ENCODE data around the gene ARF6. TPM values are rescaled to one million over a fixed set of nuclear protein-coding genes. Genes with fewer than 3 reads are reported as not detected.
"Not testable (repeated sequence)": the region's sequence is repeated elsewhere in the genome, so short reads cannot be mapped to it uniquely, and the experiment has no call there.

Gene ARF6
- total RNA-seq, 2 donors from 2014 or later = 218 to 219 TPM

DNA sequence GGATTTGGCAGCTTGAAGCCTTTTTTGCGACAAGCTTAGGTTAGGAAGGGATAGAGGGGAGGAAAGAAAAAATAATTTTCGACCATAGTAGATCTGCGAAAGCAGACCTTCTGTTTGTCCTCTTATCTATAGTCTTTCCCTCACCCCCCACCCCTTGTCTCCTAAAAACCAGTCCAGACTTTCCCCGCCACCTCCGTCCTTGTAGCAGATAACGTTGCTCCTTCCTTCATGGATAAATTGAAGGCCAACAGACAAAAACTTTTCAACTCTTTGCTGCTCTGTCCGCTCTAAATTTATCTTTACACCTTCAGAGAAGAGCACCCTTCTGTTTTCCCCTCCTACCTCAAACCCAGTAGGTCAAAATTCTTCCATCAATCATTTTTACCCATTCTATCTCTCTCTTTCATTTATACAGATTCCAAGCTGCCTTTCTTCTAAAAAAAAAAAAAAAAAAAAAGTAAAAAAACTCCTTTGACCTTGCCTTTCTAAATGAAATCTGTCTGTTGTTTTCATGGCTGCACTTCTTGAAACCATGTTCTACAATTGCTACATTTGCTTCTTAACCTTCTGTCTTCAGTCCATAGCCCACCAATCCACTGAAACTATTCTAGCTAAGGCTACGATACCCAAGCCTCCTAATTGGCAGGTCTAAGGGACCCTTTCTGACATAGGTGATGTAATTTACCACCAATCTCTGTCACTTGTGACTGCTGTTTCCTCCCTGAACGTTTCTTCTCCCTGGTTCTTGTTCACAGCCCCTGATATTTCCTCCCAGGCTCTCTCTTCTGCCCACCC is 29.2 kb upstream of the ARF6 start:
- no peaks in the 10 kb centered on the region for H3K27me3 Mint-ChIP-seq (ENCODE audit: low read depth)
- H3K4me1 Mint-ChIP-seq (ENCODE audit: low read depth) = peaks cover 28% of the 10 kb centered on the region
- no peak overlapping the region for H3K27ac Mint-ChIP-seq
- no peak overlapping the region for H3K4me3 Mint-ChIP-seq
- H3K9me3 Mint-ChIP-seq = no peaks in the 10 kb centered on the region
- DNase-seq = peak in 1 of 2 donors; percentile 42
- peak in 1 of 2 donors; percentile 12 for ATAC-seq (replicated peaks in 1 of 2)
- H3K36me3 Mint-ChIP-seq (ENCODE audit: insufficient read depth in 2 of 2) = peaks cover 0 to 3% of the 10 kb centered on the region in 2 donors

DNA sequence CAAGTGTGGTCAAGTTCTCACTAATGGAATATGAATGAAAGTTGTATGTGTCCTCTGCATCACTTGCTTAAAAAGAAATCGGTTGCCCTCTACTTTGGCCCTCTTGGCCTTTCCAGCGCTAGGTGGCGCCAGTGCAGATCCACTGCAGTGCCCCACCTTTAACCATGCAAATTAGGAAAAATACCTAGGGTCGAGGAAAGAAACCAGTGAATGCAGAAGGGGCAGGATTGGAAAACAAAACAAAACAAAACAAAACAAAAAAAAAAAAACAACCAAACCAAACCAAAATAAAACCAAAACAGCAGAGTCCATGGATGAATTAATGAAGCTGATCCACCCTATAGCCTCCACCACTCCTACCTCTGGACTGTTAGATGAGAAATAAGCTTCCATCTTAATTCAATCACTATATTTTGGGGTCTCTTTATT is 27.4 kb upstream of the ARF6 start:
- Mint-ChIP-seq H3K27ac (no peak overlapping the region), H3K4me1 (ENCODE audit: low read depth) (peaks cover 42% of the 10 kb centered on the region), H3K36me3 (ENCODE audit: insufficient read depth in 2 of 2) (peaks cover 0 to 3% of the 10 kb centered on the region in 2 donors), H3K4me3 (no peak overlapping the region), H3K9me3 (no peaks in the 10 kb centered on the region), H3K27me3 (ENCODE audit: low read depth) (no peaks in the 10 kb centered on the region)
- DNase-seq = peak; percentile 83 to 85
- no peak for ATAC-seq (replicated peaks in 1 of 2)

DNA sequence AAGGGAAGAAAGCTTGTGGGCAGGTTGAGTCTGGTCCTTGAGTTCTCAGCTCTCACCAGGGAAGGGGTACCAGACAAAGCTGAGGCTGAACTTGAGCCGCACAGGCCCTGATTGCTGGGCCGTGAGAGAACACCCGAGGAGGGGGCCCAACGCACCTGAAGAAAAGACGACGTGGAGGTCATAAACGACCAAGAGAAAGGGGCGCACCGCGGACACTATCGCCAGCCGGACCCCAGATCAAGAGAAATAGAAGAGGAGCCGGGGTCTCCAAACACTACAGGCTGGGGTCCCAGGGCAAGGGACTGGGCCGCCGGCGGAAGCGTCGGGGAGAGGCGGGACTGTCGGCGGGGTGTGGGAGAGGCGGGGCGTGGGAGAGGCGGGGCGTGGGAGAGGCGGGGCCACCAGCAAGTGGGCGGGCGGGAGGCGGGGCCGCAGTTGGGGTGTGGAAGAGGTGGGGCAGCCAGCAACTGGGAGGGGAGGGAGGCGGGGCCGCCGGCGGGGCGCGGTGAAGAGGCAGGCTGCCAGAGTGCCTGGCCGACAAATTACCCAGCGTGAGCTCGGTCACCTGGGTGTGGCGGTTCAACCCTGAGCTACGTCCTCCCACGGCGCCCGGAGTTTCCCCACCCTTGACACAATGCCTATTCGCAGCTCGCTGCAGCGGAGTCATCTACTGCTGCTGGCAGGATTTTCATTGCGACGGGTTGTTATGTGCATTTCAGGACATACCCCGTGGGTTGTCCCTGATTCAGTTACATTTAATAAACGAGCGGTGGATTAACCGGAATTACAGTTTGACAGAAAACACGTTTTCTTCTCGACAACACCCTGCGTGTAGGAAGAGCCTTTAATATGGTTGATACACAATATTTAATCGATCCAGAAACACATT is 24.8 kb upstream of the ARF6 start:
- ATAC-seq (replicated peaks in 1 of 2) (peak; percentile 88 to 94), DNase-seq (peak; percentile 96 to 98)
- Mint-ChIP-seq H3K27ac (peak overlapping the region; percentile 93), H3K27me3 (ENCODE audit: low read depth) (no peaks in the 10 kb centered on the region), H3K9me3 (no peaks in the 10 kb centered on the region), H3K4me1 (ENCODE audit: low read depth) (peaks cover 34% of the 10 kb centered on the region), H3K4me3 (peak overlapping the region; percentile 89 to 94), H3K36me3 (ENCODE audit: insufficient read depth in 2 of 2) (peaks cover 0 to 1% of the 10 kb centered on the region in 2 donors)

DNA sequence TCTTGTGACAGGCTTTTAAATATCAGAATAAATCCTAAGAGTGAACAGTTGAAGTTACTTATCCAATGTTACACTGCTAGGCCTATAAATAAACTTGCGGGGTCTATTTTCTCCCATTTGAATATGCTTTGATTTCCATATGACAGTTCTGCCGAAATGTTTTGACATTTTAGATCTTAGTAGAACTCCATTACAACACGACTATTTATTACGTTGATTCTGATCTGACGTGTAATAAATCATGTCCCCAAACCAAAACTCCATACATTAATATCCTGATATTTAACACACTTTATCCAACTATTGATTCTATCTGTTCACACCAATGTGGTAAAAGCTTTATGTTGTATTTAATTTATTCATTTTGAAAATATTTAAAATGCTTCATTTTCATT is 24.2 kb upstream of the ARF6 start:
- Mint-ChIP-seq H3K27ac (peak overlapping the region; percentile 88), H3K27me3 (ENCODE audit: low read depth) (no peaks in the 10 kb centered on the region), H3K9me3 (no peaks in the 10 kb centered on the region), H3K4me3 (peak overlapping the region; percentile 89 to 94), H3K36me3 (ENCODE audit: insufficient read depth in 2 of 2) (no peaks in the 10 kb centered on the region), H3K4me1 (ENCODE audit: low read depth) (peaks cover 34% of the 10 kb centered on the region)
- DNase-seq (no peak), ATAC-seq (replicated peaks in 1 of 2) (no peak)

GRCh38 chr14:49870908-49871307 is 22.0 kb upstream of the ARF6 start:
- Mint-ChIP-seq H3K9me3 (no peaks in the 10 kb centered on the region), H3K36me3 (ENCODE audit: insufficient read depth in 2 of 2) (no peaks in the 10 kb centered on the region), H3K4me1 (ENCODE audit: low read depth) (peaks cover 34% of the 10 kb centered on the region), H3K27ac (no peak overlapping the region), H3K4me3 (no peak overlapping the region), H3K27me3 (ENCODE audit: low read depth) (no peaks in the 10 kb centered on the region)
- no peak for DNase-seq
- ATAC-seq (replicated peaks in 1 of 2) = no peak

GRCh38 chr14:49873548-49873947 is 19.3 kb upstream of the ARF6 start:
- not testable (repeated sequence) for ATAC-seq (replicated peaks in 1 of 2); DNase-seq; H3K36me3 Mint-ChIP-seq (ENCODE audit: insufficient read depth in 2 of 2); H3K27ac Mint-ChIP-seq; H3K4me3 Mint-ChIP-seq; H3K27me3 Mint-ChIP-seq (ENCODE audit: low read depth); H3K9me3 Mint-ChIP-seq
- H3K4me1 Mint-ChIP-seq (ENCODE audit: low read depth) = peaks cover 36% of the 10 kb centered on the region

- ATAC-seq (replicated peaks in 1 of 2) = no peak
- Mint-ChIP-seq H3K4me3 (no peak overlapping the region), H3K27me3 (ENCODE audit: low read depth) (no peaks in the 10 kb centered on the region), H3K36me3 (ENCODE audit: insufficient read depth in 2 of 2) (no peaks in the 10 kb centered on the region), H3K9me3 (no peaks in the 10 kb centered on the region), H3K4me1 (ENCODE audit: low read depth) (peaks cover 31% of the 10 kb centered on the region), H3K27ac (no peak overlapping the region)
- DNase-seq = no peak
These were observed 17.2 kb upstream of the ARF6 start for GRCh38 chr14:49875640-49876198.

DNA sequence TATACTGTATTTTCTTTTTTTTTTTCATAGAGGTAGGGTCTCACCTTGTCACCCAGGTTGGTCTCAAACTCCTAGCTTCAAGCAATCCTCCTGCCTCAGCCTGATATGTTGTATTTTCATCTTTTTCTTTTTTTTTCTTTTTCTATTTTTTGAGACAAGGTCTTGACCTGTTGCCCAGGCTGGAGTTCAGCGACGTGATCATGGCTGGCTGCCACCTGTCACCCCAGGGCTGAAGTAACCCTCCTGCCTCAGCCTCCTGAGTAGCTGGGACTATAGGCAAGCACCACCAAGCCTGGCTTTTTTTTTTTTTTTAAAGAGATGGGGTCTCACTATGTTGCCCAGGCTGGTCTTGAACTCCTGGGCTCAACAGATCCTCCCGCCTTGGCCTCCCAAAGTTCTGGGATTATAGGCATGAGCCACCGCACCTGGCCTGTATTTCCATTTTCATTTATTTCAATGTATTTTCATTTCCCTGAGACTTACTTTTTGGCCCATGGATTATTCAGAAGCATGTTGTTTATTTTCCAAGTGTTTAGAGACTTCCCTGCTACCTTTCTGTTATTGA is 16.2 kb upstream of the ARF6 start:
- Mint-ChIP-seq H3K9me3 (no peaks in the 10 kb centered on the region), H3K4me3 (no peak overlapping the region), H3K36me3 (ENCODE audit: insufficient read depth in 2 of 2) (no peaks in the 10 kb centered on the region), H3K27ac (no peak overlapping the region), H3K4me1 (ENCODE audit: low read depth) (peaks cover 29% of the 10 kb centered on the region), H3K27me3 (ENCODE audit: low read depth) (no peaks in the 10 kb centered on the region)
- no peak for DNase-seq
- ATAC-seq (replicated peaks in 1 of 2) = no peak

GRCh38 chr14:49879646-49880204 is 13.2 kb upstream of the ARF6 start:
- Mint-ChIP-seq H3K4me1 (ENCODE audit: low read depth) (peaks cover 33% of the 10 kb centered on the region), H3K9me3 (no peaks in the 10 kb centered on the region), H3K4me3 (peak overlapping the region in 1 of 2 donors; percentile 46), H3K27ac (peak overlapping the region; percentile 94), H3K36me3 (ENCODE audit: insufficient read depth in 2 of 2) (no peaks in the 10 kb centered on the region), H3K27me3 (ENCODE audit: low read depth) (no peaks in the 10 kb centered on the region)
- DNase-seq (peak; percentile 70 to 77), ATAC-seq (replicated peaks in 1 of 2) (peak; percentile 89)

GRCh38 chr14:49880267-49881064 is 12.4 kb upstream of the ARF6 start:
- Mint-ChIP-seq H3K4me3 (peak overlapping the region in 1 of 2 donors; percentile 50), H3K9me3 (no peaks in the 10 kb centered on the region), H3K36me3 (ENCODE audit: insufficient read depth in 2 of 2) (no peaks in the 10 kb centered on the region), H3K4me1 (ENCODE audit: low read depth) (peaks cover 33% of the 10 kb centered on the region), H3K27ac (peak overlapping the region; percentile 91), H3K27me3 (ENCODE audit: low read depth) (no peaks in the 10 kb centered on the region)
- ATAC-seq (replicated peaks in 1 of 2) = peak; percentile 43 to 59
- no peak for DNase-seq

DNA sequence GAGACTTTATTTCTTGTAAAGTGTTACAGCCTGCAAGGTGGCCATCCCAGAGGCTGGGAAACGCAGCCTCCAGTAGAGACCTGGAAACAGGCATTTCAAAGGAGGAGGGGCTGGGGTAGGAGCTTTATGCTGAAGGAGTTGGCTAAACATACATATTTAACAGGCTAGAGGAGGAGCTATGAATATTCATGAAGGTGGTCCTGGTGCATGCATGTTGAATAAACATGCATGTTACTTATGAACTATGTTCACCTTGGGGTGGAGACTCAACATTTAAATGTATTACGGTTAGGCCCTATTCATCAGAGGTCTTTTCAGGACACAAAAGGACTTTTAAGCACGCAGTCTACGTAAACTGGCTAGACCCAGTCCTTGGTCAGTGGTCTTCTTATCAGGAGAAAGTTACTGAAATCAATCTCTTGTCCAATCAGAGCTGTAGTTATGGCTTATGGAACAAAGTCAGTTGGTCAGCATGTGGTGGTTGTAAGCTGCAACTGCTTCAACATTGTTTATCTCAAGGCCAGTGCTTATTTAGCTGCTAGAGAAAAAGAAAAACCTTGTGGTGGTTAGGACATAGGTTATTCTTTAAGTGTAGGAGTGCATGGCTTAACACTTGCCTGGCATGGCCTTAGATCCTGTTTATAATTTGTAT is 11.4 kb upstream of the ARF6 start:
- H3K4me3 Mint-ChIP-seq = no peak overlapping the region
- H3K36me3 Mint-ChIP-seq (ENCODE audit: insufficient read depth in 2 of 2) = no peaks in the 10 kb centered on the region
- H3K4me1 Mint-ChIP-seq (ENCODE audit: low read depth) = peaks cover 36% of the 10 kb centered on the region
- no peak for ATAC-seq (replicated peaks in 1 of 2)
- H3K27ac Mint-ChIP-seq = no peak overlapping the region
- H3K27me3 Mint-ChIP-seq (ENCODE audit: low read depth) = no peaks in the 10 kb centered on the region
- no peak for DNase-seq
- H3K9me3 Mint-ChIP-seq = no peaks in the 10 kb centered on the region
